OCI-M2 (cell line): Measurements from ENCODE around the gene FKRP.
A peak's percentile ranks its signal among the peaks of the same experiment; 100 is the strongest.
"Not testable (repeated sequence)": the region's sequence is repeated elsewhere in the genome, so short reads cannot be mapped to it uniquely, and the experiment has no call there.

ENCODE experiments used
- DNase-seq: peaks from one replicate; lab custom pipeline; 2025; ENCODE audit not compliant: unreplicated experiment; lab: John Stamatoyannopoulos, UW

The FKRP gene

DNA sequence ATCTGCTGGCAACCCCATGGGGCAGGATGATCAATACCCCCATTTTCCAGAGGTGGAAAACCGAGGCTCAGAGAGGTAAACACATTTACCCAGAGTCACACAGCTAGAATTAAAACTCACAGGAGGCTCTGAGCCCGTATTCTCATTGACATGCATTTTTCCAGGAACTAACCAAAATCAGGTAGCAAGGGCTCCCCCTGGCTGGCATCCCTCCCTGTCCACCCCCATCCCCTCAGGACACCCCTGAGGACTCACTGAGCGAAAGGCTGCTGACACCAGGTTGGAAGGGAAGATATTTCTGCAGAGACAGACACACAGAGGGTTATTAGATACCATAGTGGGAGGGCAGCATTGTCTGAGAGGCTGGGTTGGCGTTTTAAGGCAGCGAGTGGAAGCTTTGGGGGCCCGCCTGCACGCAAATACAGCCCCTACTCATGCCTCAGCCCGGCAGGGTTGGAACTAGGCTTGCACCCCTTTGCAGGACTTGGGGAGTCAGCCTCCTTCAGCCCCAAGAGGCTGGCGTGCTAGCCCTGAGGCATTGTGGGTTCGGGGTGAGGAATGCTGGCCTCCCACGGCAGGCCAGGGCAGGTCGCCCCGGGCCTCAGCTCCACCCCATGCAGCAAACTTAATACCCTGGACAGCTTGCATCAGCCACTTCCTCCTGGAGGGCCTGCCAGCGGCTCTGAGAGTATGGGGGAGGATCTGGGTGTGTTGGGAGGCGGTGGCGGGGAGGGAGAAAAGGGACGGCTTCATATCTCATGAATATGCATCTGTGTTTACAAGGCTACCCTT is 38.6 kb downstream of the FKRP start:
- peak; percentile 53 for DNase-seq

DNA sequence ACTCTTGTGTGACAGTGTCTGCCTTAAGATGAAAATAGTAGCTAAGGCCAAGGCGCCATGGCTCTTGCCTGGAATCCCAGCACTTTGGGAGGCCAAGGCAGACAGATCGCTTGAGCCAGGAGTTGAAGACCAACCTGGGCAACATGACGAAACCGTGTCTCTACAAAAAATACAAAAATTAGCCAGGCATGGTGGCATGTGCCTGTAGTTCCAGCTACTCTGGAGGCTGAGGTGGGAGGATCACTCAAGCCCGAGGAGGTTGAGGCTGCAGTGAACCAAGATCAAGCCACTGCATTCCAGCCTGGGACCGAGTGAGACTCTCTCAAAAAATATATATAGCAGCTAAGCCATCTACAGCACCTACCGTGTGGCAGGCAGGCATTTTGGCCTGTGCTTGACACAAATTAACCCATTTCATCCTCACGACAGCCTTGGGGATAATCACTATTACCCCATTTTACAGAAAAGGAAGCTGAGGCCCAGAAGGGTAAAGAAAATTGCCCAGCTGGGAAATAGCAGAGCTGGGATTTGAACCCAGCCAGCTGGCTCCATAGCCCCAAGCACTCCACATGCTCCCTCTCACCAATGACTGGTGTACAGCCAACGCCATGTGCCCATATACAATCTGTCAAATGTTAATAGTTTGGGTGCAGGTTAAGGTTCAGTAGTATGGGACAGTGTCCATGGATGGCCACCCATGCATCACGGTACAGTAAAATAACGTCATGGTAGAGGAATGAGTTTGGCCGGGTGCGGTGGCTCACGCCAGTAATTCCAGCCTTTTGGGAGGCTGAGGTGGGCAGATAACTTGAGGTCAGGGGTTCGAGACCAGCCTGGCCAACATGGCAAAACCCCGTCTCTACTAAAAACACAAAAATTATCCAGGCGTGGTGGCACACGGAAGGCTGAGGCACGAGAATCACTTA is 39.5 kb downstream of the FKRP start:
- no peak for DNase-seq

DNA sequence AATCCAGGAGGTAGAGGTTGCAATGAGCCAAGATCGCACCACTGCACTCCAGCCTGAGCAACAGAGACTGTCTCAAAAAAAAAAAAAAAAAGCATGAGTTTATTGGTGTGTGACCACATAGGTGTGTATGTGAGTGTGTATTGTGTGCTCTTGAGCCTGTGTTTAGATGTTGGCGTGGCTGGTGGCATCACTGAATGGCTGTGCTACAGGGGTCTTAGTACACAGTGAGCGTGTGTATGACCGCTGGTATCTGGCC is 40.1 kb downstream of the FKRP start:
- no peak for DNase-seq

DNA sequence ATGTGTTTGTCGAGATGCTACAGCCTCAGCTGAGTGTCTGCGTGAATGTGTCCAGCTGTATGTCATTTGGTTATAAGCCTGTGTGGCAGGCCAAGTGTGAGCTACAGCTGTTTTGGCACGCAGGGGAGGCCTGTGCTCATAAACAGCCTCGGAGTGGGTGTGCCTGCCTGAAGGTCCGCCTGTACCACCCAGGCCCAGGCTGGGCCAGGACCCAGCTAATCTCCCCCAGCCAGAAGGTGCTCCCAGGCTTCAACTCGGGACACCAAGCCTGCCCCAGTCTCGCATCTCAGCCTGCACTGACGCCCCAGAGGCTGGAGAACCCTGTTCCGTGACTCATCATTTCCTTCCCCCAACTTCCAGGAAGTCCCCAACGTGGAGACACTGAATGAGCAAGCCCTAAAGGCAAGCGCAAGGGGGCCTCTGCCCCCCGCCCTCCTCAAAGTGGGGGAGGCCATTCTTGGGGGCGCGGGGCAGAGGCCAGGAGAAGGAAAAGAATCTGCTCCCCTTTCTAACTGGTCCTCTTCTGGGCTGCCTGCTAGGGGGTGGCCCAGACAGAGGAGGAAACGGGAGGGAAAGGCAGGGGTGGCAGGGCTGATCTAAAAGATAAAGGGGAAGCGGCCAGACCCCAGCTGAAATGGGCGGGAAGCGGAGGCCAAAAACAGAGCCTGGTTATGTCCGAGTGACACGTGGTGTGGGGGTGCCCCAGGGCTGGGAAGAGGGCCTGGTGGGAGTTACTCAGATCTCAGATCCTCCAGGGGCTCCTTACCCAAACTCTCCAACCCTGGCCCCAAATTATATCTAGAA is 40.6 kb downstream of the FKRP start:
- peak; percentile 64 for DNase-seq

DNA sequence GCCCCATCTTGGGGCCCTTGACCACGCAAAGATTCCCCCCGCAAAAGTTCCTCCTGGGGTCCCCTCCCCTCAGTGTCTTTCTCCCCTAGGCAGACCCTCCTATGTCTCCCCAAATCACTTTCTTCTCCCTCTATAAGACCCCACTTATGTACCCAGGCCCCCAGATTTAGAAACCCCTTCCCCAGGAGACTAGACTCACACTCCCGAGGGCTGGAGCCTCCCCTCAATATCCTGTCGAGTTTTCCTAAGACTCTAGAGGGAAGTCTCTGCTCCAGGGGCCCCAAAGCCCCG is 41.1 kb downstream of the FKRP start:
- DNase-seq, result no peak

DNA sequence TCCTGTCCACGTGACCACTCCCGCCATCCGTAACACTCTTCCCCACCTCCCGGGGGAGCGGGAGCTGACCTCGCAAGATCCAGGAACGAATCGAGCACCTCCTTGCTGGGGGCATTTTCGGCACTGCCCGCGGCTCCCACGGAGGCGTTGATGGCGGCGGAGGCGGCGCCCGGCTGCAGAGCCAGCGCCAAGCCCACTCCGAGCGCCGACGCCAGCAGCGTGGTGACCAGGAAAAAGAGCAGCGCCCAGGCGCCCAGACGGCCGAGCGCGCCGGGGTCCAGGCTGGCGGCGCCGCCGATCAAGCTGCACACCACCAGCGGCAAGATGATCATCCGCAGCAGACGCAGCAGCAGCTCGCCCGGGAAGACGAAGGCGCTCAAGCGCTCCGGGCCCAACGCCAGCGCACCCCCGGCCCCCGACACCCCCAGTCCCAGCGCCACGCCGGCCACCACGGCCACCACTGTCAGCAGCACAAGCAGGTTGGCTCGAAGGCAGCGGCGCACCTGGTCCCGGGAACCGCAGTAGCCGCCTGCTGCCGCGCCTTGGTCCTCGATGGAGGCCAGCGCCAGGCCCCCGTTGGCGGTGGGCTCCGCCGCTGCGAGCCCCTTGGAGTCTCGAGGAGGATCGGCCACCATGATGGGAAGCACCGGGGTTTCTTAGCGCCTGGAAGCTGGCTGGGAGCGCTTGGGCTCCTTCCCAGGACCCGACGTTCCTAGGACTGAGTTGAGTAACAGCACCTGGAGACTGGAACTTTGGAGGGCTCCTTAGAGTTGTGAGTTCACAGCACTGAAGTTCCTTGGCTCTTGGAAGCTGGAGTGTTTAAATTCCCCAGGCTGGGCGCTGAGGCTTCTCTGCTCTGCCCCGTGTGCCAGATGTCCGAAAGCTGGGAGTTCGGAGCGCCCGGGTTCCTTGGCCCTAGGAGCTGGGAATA is 41.7 kb downstream of the FKRP start:
- no peak for DNase-seq

DNA sequence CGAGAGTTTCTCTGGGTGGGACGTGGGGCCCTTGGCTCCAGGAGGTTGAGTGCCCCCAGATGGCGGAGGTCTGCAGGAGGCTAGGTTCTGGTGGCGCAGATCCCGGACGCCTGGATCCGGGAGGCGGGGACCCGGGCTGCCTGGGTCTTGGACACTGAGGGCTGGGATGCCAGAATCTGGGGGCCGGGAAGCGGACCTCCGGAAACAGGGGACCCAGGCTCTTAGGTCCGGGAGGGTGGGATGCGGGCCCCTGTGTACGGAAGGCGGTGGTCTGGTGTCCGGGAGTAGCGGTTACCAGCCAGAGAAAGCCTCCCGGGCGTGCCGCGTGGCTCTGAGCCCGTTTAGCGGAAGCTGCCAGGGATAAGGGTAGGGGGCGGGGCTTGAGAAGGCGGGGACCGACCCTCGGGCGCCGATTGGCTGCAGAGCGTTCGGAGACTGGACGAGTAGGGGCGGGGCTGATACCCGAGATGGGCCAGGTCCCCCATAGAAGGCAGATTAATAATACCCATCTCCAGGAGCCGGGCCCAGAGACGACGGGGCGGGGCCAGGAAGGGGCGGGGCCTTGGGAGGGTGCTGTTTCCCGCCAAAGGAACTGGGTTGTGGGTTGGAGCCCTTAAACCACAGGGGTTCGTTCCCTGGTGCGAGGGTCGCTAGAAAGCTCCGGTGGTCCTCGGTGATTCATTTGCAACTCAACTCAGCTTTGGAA is 42.6 kb downstream of the FKRP start, which contains the start of gene SLC1A5:
Gene SLC1A5, minus strand, starts transcription at position 333 of the 706 bp plus-strand sequence. CDS start 629 bp downstream, outside the sequence.
- DNase-seq, result peak; percentile 95

DNA sequence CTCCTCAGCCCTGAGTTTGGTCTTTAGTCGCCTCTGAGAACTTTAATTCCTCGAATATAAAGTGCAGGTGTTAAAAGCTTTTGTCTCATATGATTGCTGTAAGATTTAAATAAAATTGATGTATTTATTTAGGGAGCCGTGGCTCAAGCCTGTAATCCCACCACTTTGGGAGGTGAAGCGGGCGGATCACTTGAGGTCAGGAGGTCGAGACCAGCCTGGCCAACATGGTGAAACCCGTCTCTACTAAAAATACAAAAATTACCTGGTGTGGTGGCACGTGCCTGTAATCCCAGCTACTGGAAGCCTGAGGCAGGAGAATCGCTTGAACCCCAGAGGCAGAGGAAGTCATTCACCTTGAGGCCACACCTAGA is 43.1 kb downstream of the FKRP start:
- no peak for DNase-seq

DNA sequence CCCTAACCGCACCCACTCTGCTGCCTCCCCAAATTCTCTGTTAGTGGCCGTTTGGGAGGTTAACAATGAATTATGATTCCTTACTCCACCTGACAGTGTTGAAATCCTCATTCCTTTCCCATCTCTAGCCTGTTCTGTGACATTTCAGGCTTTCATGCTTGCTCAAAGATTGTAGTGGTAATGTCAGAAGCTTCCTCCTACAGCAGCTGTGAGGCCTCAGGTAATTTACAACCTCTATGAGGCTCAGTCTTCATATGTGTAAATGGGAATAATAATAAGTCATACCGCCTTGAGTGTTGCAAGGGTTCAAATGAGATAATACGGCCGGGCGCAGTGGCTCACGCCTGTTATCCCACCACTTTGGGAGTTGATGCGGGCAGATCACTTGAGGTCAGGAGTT is 43.5 kb downstream of the FKRP start:
- DNase-seq, result no peak

DNA sequence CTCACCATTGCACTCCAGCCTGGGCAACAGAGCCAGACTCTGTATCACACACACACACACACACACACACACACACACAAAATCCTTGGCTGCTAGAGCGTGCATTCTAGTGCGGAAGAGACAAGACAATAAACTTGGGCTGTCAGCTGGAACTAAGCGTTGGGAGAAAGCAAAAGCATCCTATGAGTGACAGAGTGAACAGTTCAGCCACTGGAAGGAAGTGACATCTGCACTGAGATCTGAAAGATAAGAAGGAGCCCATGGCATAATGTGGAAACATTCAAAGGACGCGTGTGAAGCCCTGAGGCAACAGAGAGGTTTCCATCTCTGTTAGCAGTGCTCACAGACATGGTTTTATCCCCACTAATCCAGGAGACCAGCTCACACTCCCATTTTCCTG is 46.1 kb downstream of the FKRP start:
- no peak for DNase-seq

DNA sequence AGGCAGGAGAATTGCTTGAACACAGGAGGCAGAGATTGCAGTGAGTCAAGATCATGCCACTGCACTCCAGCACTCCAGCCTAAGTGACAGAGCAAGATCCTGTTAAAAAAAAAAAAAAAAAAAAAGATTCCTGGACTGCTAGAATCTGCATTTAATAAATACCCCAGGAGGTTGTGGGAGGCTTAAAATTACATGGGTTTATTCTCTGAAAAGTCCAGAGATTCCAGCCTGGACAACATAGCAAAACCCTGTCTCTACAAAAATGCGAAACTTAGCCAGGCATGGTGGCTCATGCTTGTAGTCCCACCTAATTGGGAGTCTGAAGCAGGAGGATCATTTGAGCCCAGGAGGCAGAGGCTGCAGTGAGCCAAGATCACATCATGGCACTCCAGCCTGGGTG is 52.0 kb downstream of the FKRP start:
- no peak for DNase-seq

DNA sequence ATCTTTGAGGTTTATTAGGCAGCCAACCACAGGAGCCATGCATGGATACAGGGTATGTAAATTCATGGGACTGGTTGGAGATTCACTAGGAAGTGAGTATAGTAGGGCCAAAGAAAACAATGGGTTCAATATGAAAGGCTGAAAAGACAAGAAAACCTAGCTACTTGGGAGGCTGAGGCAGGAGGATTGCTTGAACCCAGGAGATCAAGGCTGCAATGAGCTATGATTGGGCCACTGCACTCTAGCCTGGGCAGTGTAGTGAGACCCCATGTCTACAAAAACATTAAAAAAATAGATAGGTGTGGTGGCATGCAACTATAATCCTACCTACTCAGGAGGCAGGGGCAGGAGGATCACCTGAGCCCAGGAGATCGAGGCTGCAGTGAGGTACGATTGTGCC is 52.9 kb downstream of the FKRP start:
- no peak for DNase-seq

DNA sequence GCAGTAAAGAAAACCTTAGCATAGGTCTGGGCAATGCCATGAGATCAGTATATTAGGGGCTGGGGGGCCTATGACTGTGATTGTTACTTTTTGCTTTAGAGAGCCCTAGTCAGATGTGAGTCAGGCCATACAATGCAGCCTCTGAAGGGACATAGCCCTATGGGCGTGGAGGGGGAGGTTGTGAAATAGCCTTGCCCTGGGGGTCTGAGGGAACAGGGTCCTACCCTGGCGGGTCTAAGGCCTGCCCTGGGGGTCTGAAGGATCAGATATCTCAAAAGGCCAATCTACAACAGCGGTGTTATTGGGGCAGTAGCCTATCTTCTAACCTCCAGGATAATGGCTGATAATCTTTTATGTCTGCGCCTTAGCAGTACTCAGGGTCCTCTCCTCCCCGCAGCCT is 56.3 kb downstream of the FKRP start:
- no peak for DNase-seq

DNA sequence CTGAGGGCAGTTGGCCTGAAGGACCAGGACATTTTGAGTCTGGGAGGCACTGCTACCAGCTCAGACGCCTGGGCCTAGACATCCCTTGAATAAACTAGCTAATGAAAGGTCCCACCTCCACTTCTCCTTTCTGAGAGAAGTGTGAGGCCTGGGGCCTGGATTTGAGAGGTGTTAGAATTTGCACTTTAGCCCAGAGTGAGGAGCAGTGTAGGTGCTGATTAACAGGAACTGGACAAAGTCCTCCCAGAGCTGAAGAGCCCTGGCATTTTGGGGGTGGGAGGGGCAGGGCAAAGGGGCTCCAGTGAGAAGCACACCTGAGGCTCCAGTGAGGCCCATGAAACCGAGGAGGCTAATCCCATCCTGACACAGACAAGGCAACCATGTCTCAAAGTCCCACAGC is 57.7 kb downstream of the FKRP start:
- no peak for DNase-seq

DNA sequence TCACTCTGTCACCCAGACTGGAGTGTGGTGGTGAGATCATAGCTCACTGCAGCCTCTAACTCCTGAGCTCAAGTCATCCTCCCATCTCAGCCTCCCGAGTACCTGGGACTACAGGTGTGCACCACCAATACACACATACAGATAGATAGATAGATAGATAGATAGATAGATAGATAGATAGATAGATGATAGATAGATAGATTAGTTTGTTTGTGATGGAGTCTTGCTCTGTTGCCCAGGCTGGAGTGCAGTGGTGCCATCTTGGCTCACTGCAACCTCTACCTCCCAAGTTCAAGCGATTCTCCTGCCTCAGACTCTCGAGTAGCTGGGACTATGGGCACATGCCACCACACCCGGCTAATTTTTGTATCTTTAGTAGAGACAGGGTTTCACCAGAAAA is 58.6 kb downstream of the FKRP start:
- DNase-seq, result not testable (repeated sequence)

DNA sequence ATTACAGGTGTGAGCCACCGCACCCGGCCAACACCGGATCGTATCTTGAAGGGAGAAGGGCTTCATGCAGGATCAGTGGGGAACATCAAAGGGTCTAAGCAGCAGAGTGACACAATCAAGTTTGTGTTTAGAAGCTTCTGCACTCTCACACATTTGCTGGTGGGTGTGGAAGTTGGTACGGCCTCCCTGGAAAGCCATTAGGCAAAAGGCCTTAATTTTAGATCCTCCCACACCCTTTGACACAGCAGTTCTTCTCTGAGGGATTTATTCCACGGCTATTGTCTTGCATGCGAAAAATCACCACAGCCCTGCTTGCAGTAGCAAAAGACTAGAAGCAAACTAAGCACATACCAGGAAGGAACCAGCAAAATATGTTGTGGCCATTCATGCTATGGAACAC is 60.8 kb downstream of the FKRP start:
- DNase-seq, result no peak
